ENCODE data around the gene RIMBP2.

RIMBP2 gene

GRCh38 chr12:130423991-130424857 is 291.9 kb downstream of the RIMBP2 start:
- no peak for DNase-seq (ENCODE audit: low spot score)

- DNase-seq (ENCODE audit: low spot score) = no peak
Measured at GRCh38 chr12:130423136-130423535, 293.0 kb downstream of the RIMBP2 start.

- DNase-seq (ENCODE audit: low spot score) = no peak
Measured at GRCh38 chr12:130422676-130423075, 293.4 kb downstream of the RIMBP2 start.

GRCh38 chr12:130421896-130422295 is 294.2 kb downstream of the RIMBP2 start:
- no peak for DNase-seq (ENCODE audit: low spot score)

GRCh38 chr12:130420071-130420470 is 296.0 kb downstream of the RIMBP2 start:
- DNase-seq (ENCODE audit: low spot score) = no peak

GRCh38 chr12:130419116-130419515 is 297.0 kb downstream of the RIMBP2 start:
- DNase-seq (ENCODE audit: low spot score) = no peak

GRCh38 chr12:130418251-130418650 is 297.8 kb downstream of the RIMBP2 start:
- no peak for DNase-seq (ENCODE audit: low spot score)

GRCh38 chr12:130414381-130414780 is 301.7 kb downstream of the RIMBP2 start:
- no peak for DNase-seq (ENCODE audit: low spot score)

- no peak for DNase-seq (ENCODE audit: low spot score)
Measured at GRCh38 chr12:130413909-130414308, 302.2 kb downstream of the RIMBP2 start.

GRCh38 chr12:130412384-130412783 is 303.7 kb downstream of the RIMBP2 start:
- DNase-seq (ENCODE audit: low spot score) = no peak

GRCh38 chr12:130405332-130405731 is 310.8 kb downstream of the RIMBP2 start:
- DNase-seq (ENCODE audit: low spot score) = no peak

- DNase-seq (ENCODE audit: low spot score) = no peak
Measured at GRCh38 chr12:130401703-130402102, 314.4 kb downstream of the RIMBP2 start.

GRCh38 chr12:130398100-130398848 is 317.8 kb downstream of the RIMBP2 start:
- no peak for DNase-seq (ENCODE audit: low spot score)

GRCh38 chr12:130396667-130397066 is 319.4 kb downstream of the RIMBP2 start:
- no peak for DNase-seq (ENCODE audit: low spot score)

- no peak for DNase-seq (ENCODE audit: low spot score)
Measured at GRCh38 chr12:130394906-130395305, 321.2 kb downstream of the RIMBP2 start.

- DNase-seq (ENCODE audit: low spot score) = no peak
Measured at GRCh38 chr12:130391186-130391585, 324.9 kb downstream of the RIMBP2 start.

GRCh38 chr12:130385193-130385592 is 330.9 kb downstream of the RIMBP2 start:
- no peak for DNase-seq (ENCODE audit: low spot score)

- DNase-seq (ENCODE audit: low spot score) = no peak
Measured at GRCh38 chr12:130384234-130384633, 331.9 kb downstream of the RIMBP2 start.

- no peak for DNase-seq (ENCODE audit: low spot score)
Measured at GRCh38 chr12:130382818-130383217, 333.3 kb downstream of the RIMBP2 start.

- no peak for DNase-seq (ENCODE audit: low spot score)
Measured at GRCh38 chr12:130375296-130376287, 340.5 kb downstream of the RIMBP2 start.

- DNase-seq (ENCODE audit: low spot score) = no peak
Measured at GRCh38 chr12:130374083-130374482, 342.0 kb downstream of the RIMBP2 start.

GRCh38 chr12:130372936-130373335 is 343.2 kb downstream of the RIMBP2 start:
- DNase-seq (ENCODE audit: low spot score) = no peak
